Hepatocyte (in vitro differentiated cells): ENCODE results near the gene CBFA2T3.

Experiments used
- CTCF ChIP-seq: fragments of 200-600 bp; sonication (generic); IDR thresholded peaks from 2 replicates; pipeline ENCODE4 v1.5.1; 2016; ENCODE audit warnings: antibody characterized with exemption, mild to moderate bottlenecking; ENCODE audit not compliant: poor library complexity
- EZH2 ChIP-seq: fragments of 200-600 bp; sonication (generic); IDR thresholded peaks from 2 replicates; pipeline ENCODE4 v1.6.1; 2016; ENCODE audit warnings: antibody characterized with exemption, mild to moderate bottlenecking, borderline replicate concordance
- EZH2phosphoT487 ChIP-seq: fragments of 200-600 bp; sonication (generic); IDR thresholded peaks from one replicate; pipeline ENCODE4 v1.6.1; 2018; ENCODE audit warnings: antibody characterized with exemption, mild to moderate bottlenecking, low read depth, moderate library complexity; ENCODE audit not compliant: unreplicated experiment, severe bottlenecking

GRCh38 chr16:88834670-88835069 lies 142.3 kb downstream of the CBFA2T3 start:
- TF ChIP-seq CTCF (no peak), EZH2 (no peak), EZH2phosphoT487 (no peak)
